GM13977 (cell line): Measurements from ENCODE around the gene NALCN.

Source experiments
- DNase-seq: peaks from one replicate; pipeline ENCODE4 v3.0.0; 2012; ENCODE audit warnings: low spot score
- in situ Hi-C: fragments of 300-500 bp; cut with MboI; formaldehyde crosslinking; loops from one replicate; pipeline ENCODE4 v1.12.0; 2022; ENCODE audit warnings: low sequenced_read_pairs, low pct_unique_long_range_greater_than_20kb, mixed read lengths, inconsistent platforms; ENCODE audit not compliant: unreplicated experiment
- TF ChIP-seq, protein P1 (sequence below): IDR thresholded peaks from 2 replicates; pipeline ENCODE4 v1.5.1; 2012; ENCODE audit warnings: mild to moderate bottlenecking, control low read depth; ENCODE audit not compliant: insufficient read depth; ENCODE audit errors: extremely low read depth, missing control alignments

Gene NALCN

DNA sequence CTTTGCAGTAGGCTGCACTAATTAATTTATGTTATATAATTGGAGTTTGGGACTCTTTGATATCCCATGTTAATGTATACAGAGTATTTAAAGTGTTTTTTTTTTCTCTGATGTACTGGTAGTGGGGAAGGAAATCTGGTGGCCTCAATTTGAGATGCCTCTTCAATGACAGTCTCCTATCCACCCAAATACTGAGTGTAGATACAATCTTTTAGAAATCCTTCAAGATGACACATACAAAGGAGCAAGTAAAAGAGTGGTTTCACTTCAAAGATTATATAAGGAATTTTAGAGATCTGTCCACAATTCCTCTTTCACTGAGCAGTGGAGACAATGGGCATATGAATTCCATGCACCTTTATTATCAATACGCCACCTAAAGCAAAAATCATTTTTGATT is 15.1 kb downstream of the NALCN start:
- in situ Hi-C loops = no loop called here
- TF ChIP-seq, protein P1, sequence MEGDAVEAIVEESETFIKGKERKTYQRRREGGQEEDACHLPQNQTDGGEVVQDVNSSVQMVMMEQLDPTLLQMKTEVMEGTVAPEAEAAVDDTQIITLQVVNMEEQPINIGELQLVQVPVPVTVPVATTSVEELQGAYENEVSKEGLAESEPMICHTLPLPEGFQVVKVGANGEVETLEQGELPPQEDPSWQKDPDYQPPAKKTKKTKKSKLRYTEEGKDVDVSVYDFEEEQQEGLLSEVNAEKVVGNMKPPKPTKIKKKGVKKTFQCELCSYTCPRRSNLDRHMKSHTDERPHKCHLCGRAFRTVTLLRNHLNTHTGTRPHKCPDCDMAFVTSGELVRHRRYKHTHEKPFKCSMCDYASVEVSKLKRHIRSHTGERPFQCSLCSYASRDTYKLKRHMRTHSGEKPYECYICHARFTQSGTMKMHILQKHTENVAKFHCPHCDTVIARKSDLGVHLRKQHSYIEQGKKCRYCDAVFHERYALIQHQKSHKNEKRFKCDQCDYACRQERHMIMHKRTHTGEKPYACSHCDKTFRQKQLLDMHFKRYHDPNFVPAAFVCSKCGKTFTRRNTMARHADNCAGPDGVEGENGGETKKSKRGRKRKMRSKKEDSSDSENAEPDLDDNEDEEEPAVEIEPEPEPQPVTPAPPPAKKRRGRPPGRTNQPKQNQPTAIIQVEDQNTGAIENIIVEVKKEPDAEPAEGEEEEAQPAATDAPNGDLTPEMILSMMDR = no peak
- no peak for DNase-seq

DNA sequence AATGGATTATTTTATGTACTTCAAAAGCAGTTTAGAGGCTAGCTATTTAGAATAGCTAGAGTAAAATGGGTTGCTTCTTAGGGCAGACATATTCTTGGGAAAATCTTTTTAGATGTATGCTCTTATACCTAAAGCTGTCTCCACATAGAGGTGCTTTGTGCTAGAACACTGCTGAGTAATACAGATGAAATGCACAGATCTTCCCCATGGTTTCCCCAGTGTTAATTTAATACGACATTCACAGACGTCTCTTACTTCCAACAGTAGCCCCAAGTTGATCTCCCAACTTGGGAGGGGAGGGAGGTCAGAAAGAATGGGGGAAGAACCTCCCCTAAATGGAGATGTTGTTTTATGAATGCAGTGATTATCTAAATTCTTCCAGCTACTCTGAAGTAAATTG is 16.9 kb downstream of the NALCN start:
- TF ChIP-seq, protein P1 = no peak
- in situ Hi-C loops = no loop called here
- DNase-seq = no peak

DNA sequence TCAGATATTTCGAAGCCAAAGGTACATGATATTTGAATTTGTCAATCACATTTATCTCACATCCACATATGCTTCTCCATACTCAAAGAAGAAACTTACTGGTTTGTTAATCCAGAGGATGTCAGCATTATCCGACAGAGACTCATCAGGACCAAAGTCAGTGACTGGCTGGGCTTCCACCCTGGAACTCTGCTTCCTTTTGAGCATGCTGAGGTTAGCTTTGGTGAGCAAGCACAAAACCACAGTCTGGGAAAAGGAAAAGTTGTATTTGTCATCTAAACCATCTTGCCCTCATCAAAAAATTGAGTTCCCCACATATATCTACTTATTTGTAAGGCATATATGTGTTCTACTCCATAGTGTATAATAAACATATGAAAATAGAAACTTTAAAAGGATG is 17.4 kb downstream of the NALCN start:
- in situ Hi-C loops = no loop called here
- DNase-seq = no peak
- TF ChIP-seq, protein P1 = no peak

DNA sequence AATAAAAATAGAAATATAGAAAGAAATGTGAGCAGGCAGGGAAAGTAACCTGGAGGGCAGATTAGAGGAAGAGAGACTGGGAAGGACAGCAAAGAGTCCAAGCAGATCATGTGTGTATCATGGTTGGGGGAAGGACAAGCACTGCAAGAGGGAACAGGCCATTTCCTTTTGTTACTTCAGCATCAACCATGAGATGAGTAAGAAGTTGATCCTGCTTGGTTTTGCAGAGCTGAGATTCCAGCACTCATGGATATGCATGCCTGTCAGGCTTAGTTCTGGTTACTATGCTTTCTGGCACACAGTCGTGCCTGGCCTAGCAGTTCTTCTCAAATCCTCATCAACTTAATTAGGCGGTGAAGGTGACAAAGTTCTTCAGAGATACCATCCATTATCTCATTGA is 18.1 kb downstream of the NALCN start:
- TF ChIP-seq, protein P1 = no peak
- in situ Hi-C loops = no loop called here
- DNase-seq = no peak

DNA sequence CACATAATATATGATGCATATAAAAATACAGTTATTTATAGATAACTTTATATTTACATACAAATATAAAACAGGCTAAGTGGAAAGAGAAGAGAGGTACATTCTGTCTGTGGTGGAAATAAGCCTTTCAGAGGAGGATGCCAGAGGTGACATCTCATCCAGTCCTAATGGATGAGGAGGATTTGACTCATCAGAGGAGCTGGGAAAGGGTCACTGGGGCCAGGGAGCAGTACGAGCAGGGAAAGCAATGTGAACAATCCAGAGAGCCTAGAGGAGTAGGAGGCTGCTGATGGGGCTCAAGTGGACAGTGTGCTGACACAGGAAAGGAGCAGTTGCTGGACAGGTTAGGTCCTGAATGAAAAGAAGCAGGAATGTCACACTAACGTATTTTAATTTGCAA is 18.6 kb downstream of the NALCN start:
- TF ChIP-seq, protein P1 = no peak
- in situ Hi-C loops = no loop called here
- DNase-seq = no peak

DNA sequence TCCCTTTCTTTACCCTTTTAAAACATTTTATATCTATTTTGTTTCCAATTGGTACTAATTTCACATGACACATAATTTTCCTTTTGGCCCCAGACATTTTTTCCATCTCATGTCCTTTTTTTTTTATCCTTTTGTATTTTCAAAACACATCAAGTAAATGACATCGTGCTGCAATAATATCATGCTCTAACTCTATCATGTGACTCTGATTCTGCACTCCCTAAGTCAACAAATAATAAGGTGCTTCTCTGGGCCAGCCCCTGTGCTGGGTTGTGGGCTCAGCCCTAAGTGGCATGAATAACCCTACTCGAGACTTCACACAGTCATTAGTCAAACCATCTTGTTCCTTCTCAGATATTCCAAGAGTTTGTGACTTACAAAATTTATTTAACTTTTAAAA is 21.7 kb downstream of the NALCN start:
- TF ChIP-seq, protein P1 = no peak
- in situ Hi-C loops = no loop called here

DNA sequence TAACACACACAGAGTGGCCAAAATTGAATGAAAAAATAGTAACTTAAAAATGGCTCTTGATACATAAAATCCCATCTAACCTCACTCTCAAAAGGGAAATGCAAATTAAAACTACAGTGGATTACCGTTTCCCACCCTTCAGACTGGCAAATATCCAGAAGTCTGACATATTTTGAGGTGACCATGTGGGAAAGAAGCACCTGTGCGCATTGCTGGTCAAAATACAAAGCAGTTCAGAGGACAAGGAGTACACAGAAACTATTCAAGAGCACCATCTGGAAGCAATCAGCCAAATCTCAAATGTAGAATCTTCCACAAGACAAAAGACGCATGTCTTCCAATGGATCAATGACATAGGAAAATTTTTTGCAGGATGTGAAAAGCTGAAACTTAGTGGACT is 23.2 kb downstream of the NALCN start:
- in situ Hi-C loops = no loop called here
- no peak for DNase-seq
- TF ChIP-seq, protein P1 = no peak

More for the DNA sequence above, 21.7 kb downstream of the NALCN start:
- DNase-seq = no peak
